Mesenchymal stem cell (in vitro differentiated cells and primary cell): ENCODE results near the gene GPR84.

Experiments
- DNase-seq: peaks from one replicate; pipeline ENCODE4 v3.0.0-alpha.2; 2013
- H2AFZ ChIP-seq: one replicate; pipeline ENCODE4 v1.6.1; 2013; ENCODE audit warnings: low read depth, mild to moderate bottlenecking, control low read depth, inconsistent platforms, low read length, moderate library complexity
- H2AK5ac ChIP-seq: 2 replicates; pipeline ENCODE4 v1.6.1; 2013; ENCODE audit warnings: low read length, moderate library complexity, mild to moderate bottlenecking, inconsistent platforms; ENCODE audit not compliant: severe bottlenecking
- H2BK120ac ChIP-seq: one replicate; pipeline ENCODE4 v1.6.1; 2013; ENCODE audit warnings: low read depth, mild to moderate bottlenecking, inconsistent platforms, low read length, moderate library complexity
- H2BK12ac ChIP-seq, 2 experiments: one replicate each; pipeline ENCODE4 v1.6.1; 2013; ENCODE audit warnings: inconsistent platforms in 2 of 2, low read length in 2 of 2, mild to moderate bottlenecking in 2 of 2, moderate library complexity in 2 of 2, control low read depth in 1 of 2
- H2BK15ac ChIP-seq: one replicate; pipeline ENCODE4 v1.6.1; 2013; ENCODE audit warnings: mild to moderate bottlenecking, low read depth, inconsistent platforms; ENCODE audit not compliant: poor library complexity, severe bottlenecking
- H2BK5ac ChIP-seq: 2 replicates; pipeline ENCODE4 v1.6.1; 2013; ENCODE audit warnings: low read depth, mild to moderate bottlenecking, low read length, control low read depth, inconsistent platforms; ENCODE audit not compliant: poor library complexity, severe bottlenecking
- H3K14ac ChIP-seq, 2 experiments: one replicate each; pipeline ENCODE4 v1.6.1; 2013; ENCODE audit warnings: inconsistent platforms in 2 of 2, low read length in 2 of 2, control low read depth in 1 of 2, mild to moderate bottlenecking in 1 of 2, moderate library complexity in 1 of 2
- H3K18ac ChIP-seq, 2 experiments: one replicate each; pipeline ENCODE4 v1.6.1; 2013; ENCODE audit warnings: inconsistent platforms in 2 of 2, low read length in 2 of 2, control low read depth in 1 of 2, low read depth in 1 of 2, mild to moderate bottlenecking in 1 of 2
- H3K23ac ChIP-seq, 2 experiments: one replicate each; pipeline ENCODE4 v1.6.1; 2013; ENCODE audit warnings: inconsistent platforms in 2 of 2, low read length in 2 of 2, mild to moderate bottlenecking in 2 of 2, moderate library complexity in 2 of 2, control low read depth in 1 of 2
- H3K27ac ChIP-seq: 2 replicates; pipeline ENCODE4 v1.5.1; 2013; ENCODE audit warnings: mild to moderate bottlenecking, moderate library complexity, low read length, control low read depth, inconsistent platforms; ENCODE audit not compliant: poor library complexity, severe bottlenecking
- H3K27me3 ChIP-seq, 2 experiments: 2 replicates each; pipeline versions ENCODE4 v1.6.1 to v1.7.0; 2013; ENCODE audit warnings: low read length in 2 of 2, mild to moderate bottlenecking in 2 of 2, moderate library complexity in 2 of 2, control low read depth in 1 of 2, inconsistent platforms in 1 of 2; ENCODE audit not compliant: control insufficient read depth in 1 of 2, insufficient read depth in 1 of 2
- H3K36me3 ChIP-seq, 2 experiments: 2 replicates each; pipeline versions ENCODE4 v1.6.1 to v1.7.0; 2013; ENCODE audit warnings: low read length in 2 of 2, control low read depth in 1 of 2, inconsistent platforms in 1 of 2, low read depth in 1 of 2, mild to moderate bottlenecking in 1 of 2; ENCODE audit not compliant: insufficient read depth in 2 of 2, control insufficient read depth in 1 of 2
- H3K4ac ChIP-seq, 2 experiments: one replicate each; pipeline ENCODE4 v1.6.1; 2013; ENCODE audit warnings: inconsistent platforms in 2 of 2, low read length in 2 of 2, mild to moderate bottlenecking in 2 of 2, moderate library complexity in 2 of 2, control low read depth in 1 of 2, low read depth in 1 of 2
- H3K4me1 ChIP-seq: 2 replicates; pipeline ENCODE4 v1.6.1; 2013; ENCODE audit warnings: low read depth, low read length, control low read depth; ENCODE audit not compliant: control insufficient read depth, insufficient read depth
- H3K4me2 ChIP-seq: 2 replicates; pipeline ENCODE4 v1.6.1; 2013; ENCODE audit warnings: low read length, mild to moderate bottlenecking, inconsistent platforms; ENCODE audit not compliant: poor library complexity, severe bottlenecking
- H3K4me3 ChIP-seq, 2 experiments: 2 replicates each; pipeline versions ENCODE4 v1.5.1 to v1.7.0; 2013; ENCODE audit warnings: low read length in 2 of 2, mild to moderate bottlenecking in 2 of 2, control low read depth in 1 of 2, low read depth in 1 of 2; ENCODE audit not compliant: insufficient read depth in 1 of 2
- H3K79me1 ChIP-seq: replicated peaks from 2 replicates; pipeline ENCODE4 v1.6.1; 2013; ENCODE audit warnings: mild to moderate bottlenecking, control low read depth, low read length, inconsistent platforms; ENCODE audit not compliant: poor library complexity, severe bottlenecking
- H3K9ac ChIP-seq: 2 replicates; pipeline ENCODE4 v1.7.0; 2013; ENCODE audit warnings: mild to moderate bottlenecking, low read length, moderate library complexity
- H3K9me3 ChIP-seq: 2 replicates; pipeline ENCODE4 v1.7.0; 2013; ENCODE audit warnings: mild to moderate bottlenecking, low read length; ENCODE audit not compliant: control insufficient read depth
- H4K8ac ChIP-seq: one replicate; pipeline ENCODE4 v1.6.1; 2013; ENCODE audit warnings: inconsistent platforms, mild to moderate bottlenecking, low read length, moderate library complexity
- H4K91ac ChIP-seq: one replicate; pipeline ENCODE4 v1.6.1; 2013; ENCODE audit warnings: mild to moderate bottlenecking, low read length, inconsistent platforms
- WGBS: methylation state at CpG from one replicate; pipeline ENCODE4 v1.1.7; 2013; ENCODE audit warnings: mixed read lengths; 5-methylcytosine and 5-hydroxymethylcytosine counted together

Gene GPR84

GRCh38 chr12:54349036-54349435, 15.2 kb downstream of the GPR84 start:
- WGBS, result 95% methylated on average over 4 of the region's 4 CpGs
- H3K9me3 ChIP-seq, result no peaks in the 10 kb centered on the region
- no peak overlapping the region for H2BK120ac ChIP-seq
- no peak overlapping the region for H2BK12ac ChIP-seq
- H4K91ac ChIP-seq, result no peak overlapping the region
- H3K27ac ChIP-seq, result no peak overlapping the region
- no peak overlapping the region for H2BK15ac ChIP-seq
- H3K4me1 ChIP-seq, result peaks cover 13% of the 10 kb centered on the region
- no peak overlapping the region for H3K18ac ChIP-seq
- no peak overlapping the region for H3K9ac ChIP-seq
- H3K14ac ChIP-seq, result no peak overlapping the region
- H3K36me3 ChIP-seq, result peaks cover 52 to 71% of the 10 kb centered on the region in 2 experiments
- H3K23ac ChIP-seq, result no peak overlapping the region
- H3K27me3 ChIP-seq, result no peaks in the 10 kb centered on the region
- H2BK5ac ChIP-seq, result no peak overlapping the region
- H3K4me3 ChIP-seq, result no peak overlapping the region
- no peak overlapping the region for H3K4me2 ChIP-seq
- H4K8ac ChIP-seq, result no peak overlapping the region
- peaks cover 8% of the 10 kb centered on the region for H3K79me1 ChIP-seq
- no peak overlapping the region for H2AFZ ChIP-seq
- H2AK5ac ChIP-seq, result no peak overlapping the region
- H3K4ac ChIP-seq, result no peak overlapping the region
- no peak for DNase-seq

- Histone ChIP-seq H3K23ac (no peak overlapping the region), H3K14ac (no peak overlapping the region)
- WGBS, result 67% methylated on average over 8 of the region's 9 CpGs
Measured at GRCh38 chr12:54341378-54342300, 22.6 kb downstream of the GPR84 start.

GRCh38 chr12:54340846-54341245, 23.4 kb downstream of the GPR84 start:
- Histone ChIP-seq H3K36me3 (peaks cover 29 to 51% of the 10 kb centered on the region in 2 experiments), H3K23ac (no peak overlapping the region), H3K27me3 (no peaks in the 10 kb centered on the region), H3K9me3 (no peaks in the 10 kb centered on the region), H3K4me3 (no peak overlapping the region), H2AFZ (no peak overlapping the region), H3K4ac (no peak overlapping the region), H3K14ac (no peak overlapping the region), H3K27ac (no peak overlapping the region), H3K4me1 (no peaks in the 10 kb centered on the region), H3K79me1 (peaks cover 39% of the 10 kb centered on the region), H4K91ac (no peak overlapping the region), H2BK15ac (no peak overlapping the region), H2BK5ac (no peak overlapping the region), H3K18ac (no peak overlapping the region), H2BK12ac (no peak overlapping the region), H3K4me2 (no peak overlapping the region), H3K9ac (no peak overlapping the region), H4K8ac (no peak overlapping the region), H2AK5ac (no peak overlapping the region), H2BK120ac (no peak overlapping the region)
- WGBS, result 99% methylated on average over 7 of the region's 7 CpGs
- DNase-seq, result no peak

More at GRCh38 chr12:54341378-54342300, 22.6 kb downstream of the GPR84 start:
- Histone ChIP-seq H3K9ac (no peak overlapping the region), H2BK5ac (no peak overlapping the region), H3K27ac (no peak overlapping the region), H3K4ac (no peak overlapping the region), H3K79me1 (peaks cover 41% of the 10 kb centered on the region), H3K27me3 (no peaks in the 10 kb centered on the region), H3K4me1 (no peaks in the 10 kb centered on the region), H2AFZ (no peak overlapping the region), H3K9me3 (no peaks in the 10 kb centered on the region), H3K36me3 (peaks cover 29 to 59% of the 10 kb centered on the region in 2 experiments), H3K4me3 (no peak overlapping the region), H2BK12ac (no peak overlapping the region), H2BK120ac (no peak overlapping the region), H4K91ac (no peak overlapping the region), H3K18ac (no peak overlapping the region), H2BK15ac (no peak overlapping the region), H4K8ac (no peak overlapping the region), H2AK5ac (no peak overlapping the region), H3K4me2 (no peak overlapping the region)
- peak; percentile 32 for DNase-seq

- Histone ChIP-seq H2BK15ac (no peak overlapping the region), H3K4me2 (no peak overlapping the region), H3K9me3 (no peaks in the 10 kb centered on the region), H3K14ac (no peak overlapping the region), H3K4ac (no peak overlapping the region), H4K91ac (no peak overlapping the region), H4K8ac (no peak overlapping the region), H3K4me3 (no peak overlapping the region), H2BK5ac (no peak overlapping the region), H2BK12ac (no peak overlapping the region), H3K27ac (no peak overlapping the region), H3K9ac (no peak overlapping the region), H2AFZ (no peak overlapping the region), H3K4me1 (peaks cover 3% of the 10 kb centered on the region), H3K36me3 (peaks cover 19 to 36% of the 10 kb centered on the region in 2 experiments), H3K27me3 (no peaks in the 10 kb centered on the region), H2BK120ac (no peak overlapping the region), H3K23ac (no peak overlapping the region), H3K79me1 (peaks cover 39% of the 10 kb centered on the region), H2AK5ac (no peak overlapping the region), H3K18ac (no peak overlapping the region)
- WGBS, result 92% methylated on average over 1 of the region's 4 CpGs
- peak; percentile 24 for DNase-seq
Measured at GRCh38 chr12:54338698-54339296, 25.5 kb downstream of the GPR84 start.
